LNCAP (cell line): Measurements from ENCODE around the gene CDCP1.

Source experiments
- TF ChIP-seq, protein P1 (sequence below): fragments of 450-650 bp; IDR thresholded peaks from 2 replicates; pipeline ENCODE4 v1.5.1; 2017; ENCODE audit warnings: mild to moderate bottlenecking

The CDCP1 gene

GRCh38 chr3:45145681-45146614 lies at the start of gene CDCP1:
TSS of gene CDCP1 (minus strand) at chr3:45146378. CDS start at chr3:45146287, 91 bp downstream.
- TF ChIP-seq, protein P1, sequence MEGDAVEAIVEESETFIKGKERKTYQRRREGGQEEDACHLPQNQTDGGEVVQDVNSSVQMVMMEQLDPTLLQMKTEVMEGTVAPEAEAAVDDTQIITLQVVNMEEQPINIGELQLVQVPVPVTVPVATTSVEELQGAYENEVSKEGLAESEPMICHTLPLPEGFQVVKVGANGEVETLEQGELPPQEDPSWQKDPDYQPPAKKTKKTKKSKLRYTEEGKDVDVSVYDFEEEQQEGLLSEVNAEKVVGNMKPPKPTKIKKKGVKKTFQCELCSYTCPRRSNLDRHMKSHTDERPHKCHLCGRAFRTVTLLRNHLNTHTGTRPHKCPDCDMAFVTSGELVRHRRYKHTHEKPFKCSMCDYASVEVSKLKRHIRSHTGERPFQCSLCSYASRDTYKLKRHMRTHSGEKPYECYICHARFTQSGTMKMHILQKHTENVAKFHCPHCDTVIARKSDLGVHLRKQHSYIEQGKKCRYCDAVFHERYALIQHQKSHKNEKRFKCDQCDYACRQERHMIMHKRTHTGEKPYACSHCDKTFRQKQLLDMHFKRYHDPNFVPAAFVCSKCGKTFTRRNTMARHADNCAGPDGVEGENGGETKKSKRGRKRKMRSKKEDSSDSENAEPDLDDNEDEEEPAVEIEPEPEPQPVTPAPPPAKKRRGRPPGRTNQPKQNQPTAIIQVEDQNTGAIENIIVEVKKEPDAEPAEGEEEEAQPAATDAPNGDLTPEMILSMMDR = no peak

DNA sequence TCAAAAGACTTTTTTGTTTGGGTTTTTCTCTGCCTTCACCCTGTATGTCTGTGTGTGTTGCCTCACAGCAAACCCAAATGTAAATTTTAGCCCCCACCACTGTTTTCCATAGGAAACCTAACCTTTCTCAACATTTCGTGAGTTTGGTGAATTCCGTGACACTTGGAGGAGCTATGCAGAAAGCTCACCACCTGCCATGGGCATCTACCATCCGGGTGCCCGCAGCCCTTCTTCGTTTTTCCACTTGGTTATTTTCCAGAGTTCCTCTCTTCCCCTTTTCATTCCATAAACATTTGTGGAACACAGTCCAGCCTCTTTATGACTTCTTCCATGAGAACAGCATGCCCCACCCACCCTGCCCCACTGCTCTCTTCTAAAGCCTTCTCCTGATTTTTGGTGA lies 48.6 kb upstream of the CDCP1 start:
- TF ChIP-seq, protein P1 = no peak

GRCh38 chr3:45191924-45192417 lies 45.8 kb upstream of the CDCP1 start:
- TF ChIP-seq, protein P1 = no peak

DNA sequence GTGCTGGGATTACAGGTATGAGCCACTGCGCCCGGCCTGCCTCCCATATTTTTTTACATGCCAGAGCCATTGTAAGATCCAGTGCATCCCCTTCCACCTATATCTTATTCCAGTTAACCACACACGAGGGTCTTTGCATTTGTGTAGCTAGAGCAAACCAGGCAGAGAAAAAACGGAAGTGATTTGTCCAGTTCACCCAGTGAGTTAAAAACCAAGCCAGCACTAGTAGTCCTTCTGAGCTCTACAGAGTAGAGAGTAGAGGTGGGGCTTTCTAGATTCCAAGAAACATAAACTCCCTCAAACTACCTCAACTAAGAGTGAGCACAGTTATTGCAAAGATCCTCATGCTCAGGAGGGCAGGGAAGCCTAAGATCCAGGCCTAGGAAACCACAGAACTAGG lies 45.2 kb upstream of the CDCP1 start:
- TF ChIP-seq, protein P1 = no peak

DNA sequence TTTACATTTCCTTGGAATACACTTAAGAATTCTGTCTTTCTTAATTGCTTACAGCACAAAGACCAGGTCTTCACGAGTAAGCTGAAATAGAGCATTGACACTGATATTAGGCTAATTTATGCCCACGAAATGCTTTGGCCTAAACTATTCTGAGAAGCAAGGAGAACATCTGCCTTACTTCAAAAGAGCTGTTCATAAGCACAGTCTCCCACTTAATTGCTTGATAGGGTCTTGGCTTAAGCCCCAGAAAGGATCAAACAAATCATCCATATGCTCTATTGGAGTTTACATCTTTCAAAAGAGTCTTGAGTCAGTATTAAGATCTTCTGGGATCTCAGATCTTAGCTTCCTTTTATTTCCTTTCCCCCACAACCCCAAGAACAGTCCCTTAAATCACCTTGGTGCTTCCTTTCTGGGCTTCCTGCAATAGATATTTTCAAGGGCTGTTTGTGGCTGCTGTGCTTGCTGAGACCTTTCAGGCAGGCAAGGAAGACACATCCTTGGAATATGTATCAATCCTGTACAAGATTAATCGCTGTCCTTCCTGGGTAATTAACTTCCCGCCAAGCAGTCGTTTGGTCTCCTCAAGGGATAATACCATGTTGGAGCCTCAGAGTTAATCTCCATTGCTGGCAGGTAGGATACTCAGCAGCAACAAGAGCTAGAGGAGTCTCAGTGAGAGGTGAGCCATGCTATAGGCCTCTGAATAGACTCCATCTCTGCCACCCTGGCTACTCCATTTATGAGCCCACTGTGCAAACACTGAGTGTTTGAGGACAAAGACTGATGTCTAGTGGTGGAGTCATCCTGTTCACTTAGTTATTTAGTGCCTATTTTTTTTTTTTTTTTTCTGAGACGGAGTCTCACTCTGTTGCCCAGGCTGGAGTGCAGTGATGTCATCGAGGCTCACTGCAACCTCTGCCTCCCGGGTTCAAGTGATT lies 42.8 kb upstream of the CDCP1 start:
- TF ChIP-seq, protein P1 = no peak

GRCh38 chr3:45187694-45188141 lies 41.5 kb upstream of the CDCP1 start:
- TF ChIP-seq, protein P1 = no peak

GRCh38 chr3:45186871-45187270 lies 40.7 kb upstream of the CDCP1 start:
- TF ChIP-seq, protein P1 = no peak
